SK-N-SH (cell line): ENCODE results near the gene OPN3. TPM values are rescaled to one million over a fixed set of nuclear protein-coding genes. Genes with fewer than 3 reads are reported as not detected.

Experiments
- CTCF ChIA-PET: fragments of 300-600, 350-600 bp; formaldehyde crosslinking; extraction: SDS; loops from one replicate; lab custom pipeline; 2021; lab: Yijun Ruan, JAX
- POLR2A ChIA-PET: fragments of 350-600 bp; sonication (Branson Sonifier 250); formaldehyde crosslinking; extraction: SDS; loops from one replicate; lab custom pipeline; 2020; ENCODE audit warnings: antibody characterized with exemption, inconsistent platforms; lab: Yijun Ruan, JAX
- DNase-seq: peaks from one replicate; pipeline ENCODE4 v3.0.0; 2012
- H2AFZ ChIP-seq: fragments of 200-600 bp; sonication (generic); 2 replicates; pipeline ENCODE4 v1.8.1; 2016; ENCODE audit warnings: antibody characterized with exemption, mild to moderate bottlenecking, low read depth
- H3F3A ChIP-seq: fragments of 200-600 bp; sonication (generic); replicated peaks from 2 replicates; pipeline ENCODE3; 2016; ENCODE audit warnings: antibody characterized with exemption, mild to moderate bottlenecking; ENCODE audit not compliant: insufficient read depth
- H3K27ac ChIP-seq, 2 experiments: fragments of 200-500 bp in 1 of 2; fragments of 200-600 bp in 1 of 2; sonication (Bioruptor generic) in 1 of 2; sonication (generic), shearing (Covaris generic) in 1 of 2; 2 replicates each; pipeline versions ENCODE4 v1.5.1 to v1.6.1; 2014 to 2016; ENCODE audit warnings: low read depth in 2 of 2, inconsistent platforms in 1 of 2, low read length in 1 of 2, mild to moderate bottlenecking in 1 of 2, mixed read lengths in 1 of 2
- H3K27me3 ChIP-seq: fragments of 200-600 bp; sonication (generic), shearing (Covaris generic); 2 replicates; pipeline ENCODE4 v1.6.1; 2016; ENCODE audit warnings: mixed run types; ENCODE audit not compliant: insufficient read depth
- H3K36me3 ChIP-seq, 2 experiments: fragments of 200-500 bp in 1 of 2; fragments of 200-600 bp in 1 of 2; sonication (Bioruptor generic) in 1 of 2; sonication (generic) in 1 of 2; replicated peaks in 1 of 2; 2 replicates each; pipeline versions ENCODE3 to v1.5.1; 2014 to 2016; ENCODE audit warnings: low read length in 1 of 2, mild to moderate bottlenecking in 1 of 2; ENCODE audit not compliant: insufficient read depth in 2 of 2, control insufficient read depth in 1 of 2
- H3K4me1 ChIP-seq, 2 experiments: fragments of 200-500 bp in 1 of 2; fragments of 200-600 bp in 1 of 2; sonication (Bioruptor generic) in 1 of 2; sonication (generic), shearing (Covaris generic) in 1 of 2; 2 replicates each; pipeline versions ENCODE4 v1.5.1 to v1.6.1; 2014 to 2016; ENCODE audit warnings: low read depth in 1 of 2, low read length in 1 of 2, mixed run types in 1 of 2; ENCODE audit not compliant: insufficient read depth in 2 of 2, control insufficient read depth in 1 of 2
- H3K4me2 ChIP-seq: fragments of 200-600 bp; sonication (generic), shearing (Covaris generic); 2 replicates; pipeline ENCODE4 v1.6.1; 2017; ENCODE audit warnings: mixed run types
- H3K4me3 ChIP-seq, 2 experiments: fragments of 200-500 bp in 1 of 2; fragments of 200-600 bp in 1 of 2; sonication (Bioruptor generic) in 1 of 2; sonication (generic), shearing (Covaris generic) in 1 of 2; 2 replicates each; pipeline versions ENCODE4 v1.5.1 to v1.8.1; 2014 to 2016; ENCODE audit warnings: low read depth in 2 of 2, inconsistent platforms in 1 of 2, low read length in 1 of 2, mild to moderate bottlenecking in 1 of 2, mixed read lengths in 1 of 2, moderate library complexity in 1 of 2
- H3K79me2 ChIP-seq: fragments of 200-600 bp; sonication (generic); 2 replicates; pipeline ENCODE4 v1.8.1; 2017; ENCODE audit warnings: mild to moderate bottlenecking; ENCODE audit not compliant: insufficient read depth
- H3K9ac ChIP-seq: fragments of 200-600 bp; sonication (generic); 2 replicates; pipeline ENCODE4 v1.6.1; 2017; ENCODE audit warnings: mixed run types
- H3K9me2 ChIP-seq: fragments of 200-600 bp; sonication (generic); 2 replicates; pipeline ENCODE4 v1.6.1; 2017; ENCODE audit warnings: mixed run types
- H3K9me3 ChIP-seq: fragments of 200-600 bp; sonication (generic); 2 replicates; pipeline ENCODE4 v1.6.1; 2017; ENCODE audit warnings: mixed run types, mild to moderate bottlenecking, moderate library complexity
- H4K20me1 ChIP-seq: fragments of 200-600 bp; sonication (generic); 2 replicates; pipeline ENCODE4 v1.6.1; 2017; ENCODE audit warnings: mild to moderate bottlenecking, mixed run types; ENCODE audit not compliant: insufficient read depth
- CHD2 ChIP-seq: fragments of 150-350 bp; IDR thresholded peaks from 2 replicates; pipeline ENCODE4 v1.6.1; 2018; ENCODE audit warnings: low read length; ENCODE audit not compliant: partially characterized antibody
- EZH2phosphoT487 ChIP-seq: fragments of 200-600 bp; sonication (generic); IDR thresholded peaks from 2 replicates; pipeline ENCODE4 v1.6.1; 2017; ENCODE audit warnings: low read depth, mixed run types, mild to moderate bottlenecking, antibody characterized with exemption, moderate library complexity, borderline replicate concordance
- FOXJ3 ChIP-seq: sonication (generic); formaldehyde crosslinking; IDR thresholded peaks from 2 replicates; pipeline ENCODE4 v1.5.1; 2020; ENCODE audit warnings: mild to moderate bottlenecking, missing genetic modification reagents
- GATA2 ChIP-seq: sonication (generic); formaldehyde crosslinking; IDR thresholded peaks from 2 replicates; pipeline ENCODE4 v1.5.0; 2020; ENCODE audit warnings: mild to moderate bottlenecking, missing genetic modification reagents
- IRF3 ChIP-seq: fragments of 150-350 bp; IDR thresholded peaks from 2 replicates; pipeline ENCODE4 v1.6.1; 2016; ENCODE audit warnings: mild to moderate bottlenecking, low read depth, low read length
- MEF2A ChIP-seq: IDR thresholded peaks from 2 replicates; pipeline ENCODE4 v1.4.0; 2012; ENCODE audit warnings: low read depth, borderline replicate concordance
- MXI1 ChIP-seq: IDR thresholded peaks from 2 replicates; pipeline ENCODE4 v1.6.1; 2012; ENCODE audit warnings: mild to moderate bottlenecking, low read depth, low read length, improper control_type of control experiment
- NFIC ChIP-seq: IDR thresholded peaks from 2 replicates; pipeline ENCODE4 v1.4.0; 2012; ENCODE audit warnings: borderline replicate concordance
- POLR2AphosphoS5 ChIP-seq: IDR thresholded peaks from 2 replicates; pipeline ENCODE4 v1.6.1; 2012; ENCODE audit warnings: low read depth, low read length
- RCOR1 ChIP-seq: fragments of 150-350 bp; IDR thresholded peaks from 2 replicates; pipeline ENCODE4 v1.6.1; 2017; ENCODE audit warnings: antibody characterized with exemption, low read length
- RFX5 ChIP-seq: IDR thresholded peaks from 2 replicates; pipeline ENCODE4 v1.6.1; 2012; ENCODE audit warnings: mild to moderate bottlenecking, improper control_type of control experiment, low read length
- RXRA ChIP-seq: IDR thresholded peaks from 2 replicates; pipeline ENCODE4 v1.4.0; 2012; ENCODE audit warnings: low read depth, mild to moderate bottlenecking, borderline replicate concordance
- SMC3 ChIP-seq: IDR thresholded peaks from 2 replicates; pipeline ENCODE4 v1.6.1; 2012; ENCODE audit warnings: low read depth, low read length, improper control_type of control experiment
- TEAD4 ChIP-seq: IDR thresholded peaks from 2 replicates; pipeline ENCODE4 v1.4.0; 2012; ENCODE audit warnings: mild to moderate bottlenecking, borderline replicate concordance; ENCODE audit not compliant: insufficient read depth
- WGBS: methylation state at CpG from one replicate; pipeline ENCODE4 v1.1.6; 2017; ENCODE audit warnings: low lambda C conversion rate; 5-methylcytosine and 5-hydroxymethylcytosine counted together
- polyA plus RNA-seq, 3 experiments: library from polyadenylated mRNA; depleted of rRNA; stranded (reverse); fragments of >200 nt; gene quantifications; 2 replicates each; pipeline ENCODE4 v1.2.3, GENCODE V29; 2012
- TF ChIP-seq, protein P1 (sequence below): IDR thresholded peaks from 2 replicates; pipeline ENCODE4 v1.6.1; 2012; ENCODE audit warnings: mild to moderate bottlenecking, low read depth, low read length, moderate library complexity
- TF ChIP-seq, protein P2 (sequence below): IDR thresholded peaks from 2 replicates; pipeline ENCODE4; 2012
- TF ChIP-seq, protein P3 (sequence below): fragments of 200-600 bp; sonication (generic); IDR thresholded peaks from 2 replicates; pipeline ENCODE4 v1.6.1; 2017; ENCODE audit warnings: antibody characterized with exemption, mild to moderate bottlenecking, moderate library complexity

The OPN3 gene
- polyA plus RNA-seq, 1 of the 3 experiments (the other 2 are of a cell fraction), result 7.8 TPM

- TF ChIP-seq, protein P1, sequence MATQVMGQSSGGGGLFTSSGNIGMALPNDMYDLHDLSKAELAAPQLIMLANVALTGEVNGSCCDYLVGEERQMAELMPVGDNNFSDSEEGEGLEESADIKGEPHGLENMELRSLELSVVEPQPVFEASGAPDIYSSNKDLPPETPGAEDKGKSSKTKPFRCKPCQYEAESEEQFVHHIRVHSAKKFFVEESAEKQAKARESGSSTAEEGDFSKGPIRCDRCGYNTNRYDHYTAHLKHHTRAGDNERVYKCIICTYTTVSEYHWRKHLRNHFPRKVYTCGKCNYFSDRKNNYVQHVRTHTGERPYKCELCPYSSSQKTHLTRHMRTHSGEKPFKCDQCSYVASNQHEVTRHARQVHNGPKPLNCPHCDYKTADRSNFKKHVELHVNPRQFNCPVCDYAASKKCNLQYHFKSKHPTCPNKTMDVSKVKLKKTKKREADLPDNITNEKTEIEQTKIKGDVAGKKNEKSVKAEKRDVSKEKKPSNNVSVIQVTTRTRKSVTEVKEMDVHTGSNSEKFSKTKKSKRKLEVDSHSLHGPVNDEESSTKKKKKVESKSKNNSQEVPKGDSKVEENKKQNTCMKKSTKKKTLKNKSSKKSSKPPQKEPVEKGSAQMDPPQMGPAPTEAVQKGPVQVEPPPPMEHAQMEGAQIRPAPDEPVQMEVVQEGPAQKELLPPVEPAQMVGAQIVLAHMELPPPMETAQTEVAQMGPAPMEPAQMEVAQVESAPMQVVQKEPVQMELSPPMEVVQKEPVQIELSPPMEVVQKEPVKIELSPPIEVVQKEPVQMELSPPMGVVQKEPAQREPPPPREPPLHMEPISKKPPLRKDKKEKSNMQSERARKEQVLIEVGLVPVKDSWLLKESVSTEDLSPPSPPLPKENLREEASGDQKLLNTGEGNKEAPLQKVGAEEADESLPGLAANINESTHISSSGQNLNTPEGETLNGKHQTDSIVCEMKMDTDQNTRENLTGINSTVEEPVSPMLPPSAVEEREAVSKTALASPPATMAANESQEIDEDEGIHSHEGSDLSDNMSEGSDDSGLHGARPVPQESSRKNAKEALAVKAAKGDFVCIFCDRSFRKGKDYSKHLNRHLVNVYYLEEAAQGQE, result no peak
- TF ChIP-seq GATA2 (CRISPR knock-in tag) (no peak), FOXJ3 (CRISPR knock-in tag) (no peak), RCOR1 (no peak), POLR2AphosphoS5 (no peak), RXRA (no peak), CHD2 (no peak)
- TF ChIP-seq, protein P2, sequence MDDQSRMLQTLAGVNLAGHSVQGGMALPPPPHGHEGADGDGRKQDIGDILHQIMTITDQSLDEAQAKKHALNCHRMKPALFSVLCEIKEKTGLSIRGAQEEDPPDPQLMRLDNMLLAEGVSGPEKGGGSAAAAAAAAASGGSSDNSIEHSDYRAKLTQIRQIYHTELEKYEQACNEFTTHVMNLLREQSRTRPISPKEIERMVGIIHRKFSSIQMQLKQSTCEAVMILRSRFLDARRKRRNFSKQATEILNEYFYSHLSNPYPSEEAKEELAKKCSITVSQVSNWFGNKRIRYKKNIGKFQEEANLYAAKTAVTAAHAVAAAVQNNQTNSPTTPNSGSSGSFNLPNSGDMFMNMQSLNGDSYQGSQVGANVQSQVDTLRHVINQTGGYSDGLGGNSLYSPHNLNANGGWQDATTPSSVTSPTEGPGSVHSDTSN, result no peak
Measured at GRCh38 chr1:241632987-241633386, 7.2 kb downstream of the OPN3 start (continued).

DNA sequence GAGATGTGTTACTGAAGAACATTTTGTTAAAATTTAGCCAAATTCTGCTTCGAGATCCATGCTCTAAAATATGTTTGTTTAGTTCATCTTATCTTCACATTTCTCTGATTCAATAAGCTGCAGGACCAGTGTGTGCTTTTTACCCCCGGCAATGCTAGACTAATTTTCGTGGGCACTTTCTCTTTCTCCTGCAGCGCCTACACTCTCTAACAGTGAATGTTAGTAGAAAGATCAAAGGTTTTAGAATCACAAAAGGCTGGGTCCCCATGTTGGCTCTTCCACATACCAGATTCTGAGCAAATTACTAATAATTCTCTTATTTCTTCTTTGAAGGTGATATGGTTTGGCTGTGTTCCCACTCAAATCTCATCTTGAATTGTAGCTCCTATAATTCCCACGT lies 8.5 kb downstream of the OPN3 start:
- Histone ChIP-seq H3K9me3 (no peaks in the 10 kb centered on the region), H3K79me2 (peaks cover 8% of the 10 kb centered on the region; the same call in 1 of the 2 replicates), H2AFZ (no peak overlapping the region), H3K9me2 (no peaks in the 10 kb centered on the region; the same call in 1 of the 2 replicates), H4K20me1 (no peaks in the 10 kb centered on the region), H3K27ac (no peak overlapping the region), H3K4me1 (no peaks in the 10 kb centered on the region; a peak in 1 of 4 replicates), H3K36me3 (peaks cover 24 to 35% of the 10 kb centered on the region in 2 experiments), H3F3A (peaks cover 12% of the 10 kb centered on the region), H3K4me3 (no peak overlapping the region), H3K9ac (no peak overlapping the region), H3K4me2 (no peak overlapping the region), H3K27me3 (no peaks in the 10 kb centered on the region)
- ChIA-PET POLR2A (no interaction called here), CTCF (no interaction called here)
- DNase-seq, result no peak
- WGBS, result 88% methylated on average over 5 of the region's 5 CpGs
- no peak for TF ChIP-seq EZH2phosphoT487
- TF ChIP-seq, protein P3, sequence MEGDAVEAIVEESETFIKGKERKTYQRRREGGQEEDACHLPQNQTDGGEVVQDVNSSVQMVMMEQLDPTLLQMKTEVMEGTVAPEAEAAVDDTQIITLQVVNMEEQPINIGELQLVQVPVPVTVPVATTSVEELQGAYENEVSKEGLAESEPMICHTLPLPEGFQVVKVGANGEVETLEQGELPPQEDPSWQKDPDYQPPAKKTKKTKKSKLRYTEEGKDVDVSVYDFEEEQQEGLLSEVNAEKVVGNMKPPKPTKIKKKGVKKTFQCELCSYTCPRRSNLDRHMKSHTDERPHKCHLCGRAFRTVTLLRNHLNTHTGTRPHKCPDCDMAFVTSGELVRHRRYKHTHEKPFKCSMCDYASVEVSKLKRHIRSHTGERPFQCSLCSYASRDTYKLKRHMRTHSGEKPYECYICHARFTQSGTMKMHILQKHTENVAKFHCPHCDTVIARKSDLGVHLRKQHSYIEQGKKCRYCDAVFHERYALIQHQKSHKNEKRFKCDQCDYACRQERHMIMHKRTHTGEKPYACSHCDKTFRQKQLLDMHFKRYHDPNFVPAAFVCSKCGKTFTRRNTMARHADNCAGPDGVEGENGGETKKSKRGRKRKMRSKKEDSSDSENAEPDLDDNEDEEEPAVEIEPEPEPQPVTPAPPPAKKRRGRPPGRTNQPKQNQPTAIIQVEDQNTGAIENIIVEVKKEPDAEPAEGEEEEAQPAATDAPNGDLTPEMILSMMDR, result no peak
- no peak for TF ChIP-seq SMC3
- no peak for TF ChIP-seq MEF2A
- no peak for TF ChIP-seq MXI1
- TF ChIP-seq TEAD4, result no peak
- TF ChIP-seq POLR2AphosphoS5, result no peak
- TF ChIP-seq IRF3, result no peak
- no peak for TF ChIP-seq NFIC
- TF ChIP-seq, protein P1, result no peak
- TF ChIP-seq RFX5, result no peak
